ENCODE measurements around the gene NIPAL1.

Gene NIPAL1

DNA sequence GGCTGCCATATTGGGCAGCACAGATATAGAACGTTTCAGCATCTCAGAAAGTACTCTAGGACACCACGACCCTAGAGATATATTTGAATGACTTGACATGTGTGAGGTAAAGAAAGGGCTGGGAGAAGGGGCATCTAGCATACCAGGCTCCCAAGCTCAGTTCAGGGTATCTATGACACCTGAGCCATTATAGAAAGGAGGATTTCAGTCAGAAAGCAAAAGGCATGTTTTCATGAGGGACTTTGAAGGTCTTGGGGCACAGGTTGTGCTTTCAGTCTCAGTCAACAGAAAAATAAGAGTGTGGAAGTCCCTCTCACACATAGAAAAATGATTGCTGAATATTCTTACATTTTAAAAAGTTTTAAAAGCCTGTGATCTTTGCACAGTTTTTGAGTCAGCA, 51.6 kb downstream of the NIPAL1 start:
- DNase-seq = no peak

DNA sequence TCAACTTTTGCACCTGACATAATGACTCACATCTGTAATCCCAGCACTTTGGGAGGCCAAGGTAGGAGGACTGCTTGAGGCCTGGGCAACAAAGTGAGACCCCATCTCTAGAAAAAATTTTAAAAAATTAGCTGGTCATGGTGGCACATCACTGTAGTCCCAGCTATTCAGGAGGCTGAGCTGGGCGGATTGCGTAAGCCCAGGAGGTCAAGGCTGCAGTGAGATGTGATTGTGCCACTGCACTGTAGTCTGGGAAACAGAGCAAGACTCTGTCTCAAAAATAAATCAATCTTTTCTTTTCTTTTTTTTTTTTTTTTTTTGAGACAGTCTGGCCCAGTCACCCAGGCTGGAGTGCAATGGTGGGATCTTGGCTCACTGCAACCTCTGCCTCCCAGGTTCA, 52.5 kb downstream of the NIPAL1 start:
- DNase-seq = no peak

DNA sequence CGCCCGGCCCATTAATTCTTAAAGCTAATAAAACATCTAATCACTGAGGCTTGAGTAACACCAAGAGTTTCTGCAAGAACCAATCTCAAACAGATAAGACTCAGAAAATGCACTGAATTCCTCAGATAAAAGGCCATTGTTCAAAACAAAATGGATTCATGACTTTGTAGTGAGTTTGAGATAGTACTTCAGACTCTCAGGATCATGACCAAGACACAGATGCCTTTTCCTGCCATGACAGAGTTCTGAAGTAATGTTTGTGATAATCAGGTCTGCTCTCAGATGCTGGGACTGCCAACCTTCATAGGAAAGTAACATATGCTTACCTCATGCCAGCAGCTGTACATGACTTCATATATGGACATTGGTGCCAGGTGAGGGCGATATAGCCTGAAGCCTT, 54.6 kb downstream of the NIPAL1 start:
- no peak for DNase-seq

DNA sequence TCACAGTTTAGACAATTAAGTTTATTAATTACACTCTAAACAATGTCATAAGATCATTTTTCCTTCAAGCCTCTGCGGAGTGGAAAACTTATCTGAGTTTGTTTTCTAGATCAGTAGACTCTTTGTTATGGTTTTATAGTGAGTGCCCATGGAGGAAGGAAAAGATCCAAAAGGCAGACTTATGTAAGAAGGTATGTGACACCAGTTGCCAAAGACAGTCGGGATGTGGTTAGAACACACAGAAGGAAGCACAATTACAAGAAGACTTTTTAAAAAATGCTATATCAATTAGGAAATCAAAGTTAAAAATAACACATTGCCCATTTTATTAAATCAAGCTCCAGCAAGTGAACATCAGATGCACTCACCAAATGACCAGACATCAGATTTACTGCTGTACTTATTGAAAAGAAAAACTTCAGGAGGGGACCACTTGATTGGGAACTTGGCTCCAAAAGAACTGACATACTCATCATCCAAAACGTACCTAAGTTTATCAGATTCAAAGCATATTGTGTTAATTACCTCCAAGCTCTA, 57.1 kb downstream of the NIPAL1 start:
- peak; percentile 15 for DNase-seq

DNA sequence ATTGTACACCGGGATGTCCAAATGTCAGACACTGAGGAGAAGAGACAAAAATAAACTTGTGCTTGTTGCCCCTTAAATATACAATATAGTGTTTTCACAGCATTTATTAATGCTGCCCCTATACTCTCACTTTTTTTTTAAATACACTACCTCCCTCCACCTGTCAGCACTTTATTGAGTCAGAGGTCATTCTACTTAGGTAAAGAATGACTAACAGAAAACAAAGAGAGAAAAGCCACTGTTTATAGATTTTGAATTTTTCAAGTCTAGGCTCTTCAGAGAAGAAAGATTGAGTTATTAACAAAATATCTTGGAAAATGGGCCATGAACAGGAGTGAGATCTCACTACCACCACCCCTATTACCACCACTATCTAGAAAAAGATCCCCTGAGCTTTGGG, 58.1 kb downstream of the NIPAL1 start:
- no peak for DNase-seq

DNA sequence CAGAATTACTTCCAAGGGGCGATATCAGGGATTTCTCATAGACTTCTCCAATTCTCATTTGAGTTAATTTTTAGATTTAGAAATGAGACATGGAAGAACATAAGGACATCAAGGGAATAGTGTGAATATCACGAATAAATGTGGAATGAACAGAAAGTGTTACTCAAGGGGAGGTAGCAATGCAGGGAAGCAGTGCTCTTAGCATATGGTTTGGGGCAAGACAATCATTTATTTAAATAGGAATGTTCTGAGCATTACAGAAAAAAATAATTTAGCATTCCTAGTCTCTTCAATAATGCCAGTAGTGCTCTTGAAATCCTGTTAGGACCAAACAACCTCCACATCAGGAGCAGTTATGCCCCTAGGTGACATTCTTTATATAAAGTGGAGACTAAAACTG, 61.9 kb downstream of the NIPAL1 start:
- DNase-seq = no peak

DNA sequence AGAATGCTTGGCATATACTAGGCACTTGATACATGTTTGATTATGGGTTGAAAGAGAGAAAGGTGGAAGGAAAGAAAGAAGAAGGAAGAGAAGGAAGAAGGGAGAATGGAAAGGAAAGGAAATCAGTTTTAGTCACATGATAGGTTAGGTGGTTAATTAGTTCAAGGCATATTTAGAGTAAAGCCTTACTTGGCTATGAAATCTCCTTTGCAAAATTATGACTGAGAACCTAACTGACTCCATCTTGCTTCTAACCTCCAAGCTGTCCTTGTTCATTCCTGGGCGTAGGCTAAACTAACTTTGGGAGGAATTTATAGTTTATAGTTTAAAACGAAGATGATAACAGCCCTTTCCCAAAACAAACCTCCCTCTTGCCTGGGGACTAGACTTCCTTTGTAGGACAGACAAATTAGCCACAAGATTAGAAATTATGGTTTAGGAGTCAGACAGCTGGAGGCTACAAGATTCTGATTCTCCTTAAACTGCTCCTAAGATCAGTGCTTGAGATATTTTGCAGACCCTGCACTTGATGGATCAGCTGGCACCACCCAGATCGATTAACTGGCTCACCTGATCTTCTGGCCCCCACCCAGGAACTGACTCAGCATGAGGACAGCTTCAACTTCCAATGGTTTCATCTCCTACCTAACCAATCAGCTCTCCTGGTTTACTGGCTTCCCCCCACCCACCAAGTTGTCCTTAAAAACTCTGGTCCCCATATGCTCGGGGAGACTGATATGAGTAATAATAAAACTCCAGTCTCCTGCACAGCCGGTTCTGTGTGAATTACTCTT, 62.5 kb downstream of the NIPAL1 start:
- DNase-seq = no peak

DNA sequence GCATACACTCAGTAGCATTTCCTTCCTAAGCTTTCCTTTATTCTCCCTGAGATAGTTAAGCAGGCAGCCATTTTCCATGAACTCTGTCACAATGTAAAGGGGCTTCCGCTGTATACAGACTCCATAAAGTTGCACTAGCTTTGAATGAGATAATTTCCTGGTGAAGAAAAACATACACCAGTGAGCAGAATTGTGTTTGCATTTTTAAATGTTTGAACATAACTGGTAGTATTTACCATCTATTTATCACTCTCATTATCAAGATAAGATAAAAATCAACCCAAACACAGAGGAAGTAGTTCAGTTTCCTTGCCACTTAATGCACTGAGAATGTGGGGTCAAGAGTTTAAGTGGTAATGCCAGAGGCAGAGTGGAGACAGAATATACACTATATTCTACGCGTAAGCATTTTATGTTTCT, 63.4 kb downstream of the NIPAL1 start:
- DNase-seq = peak; percentile 10

DNA sequence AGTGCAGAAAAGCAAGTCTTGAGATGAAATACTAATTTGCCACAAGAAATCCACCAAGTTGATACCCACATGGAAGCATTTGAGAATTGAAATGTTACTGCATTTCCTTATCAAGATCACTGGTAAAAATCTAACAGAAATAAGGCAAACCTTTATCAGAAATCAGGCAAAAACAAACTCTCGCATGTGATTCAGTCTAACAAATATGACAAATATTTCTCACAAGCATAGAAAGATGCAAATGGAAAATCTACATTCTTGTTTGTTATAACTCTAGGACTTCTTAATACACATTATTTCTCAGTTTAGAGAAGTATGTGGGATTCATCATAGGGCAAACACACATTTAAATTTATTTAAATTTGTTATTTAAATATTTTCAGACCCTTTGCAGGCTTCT, 64.6 kb downstream of the NIPAL1 start:
- DNase-seq = no peak

DNA sequence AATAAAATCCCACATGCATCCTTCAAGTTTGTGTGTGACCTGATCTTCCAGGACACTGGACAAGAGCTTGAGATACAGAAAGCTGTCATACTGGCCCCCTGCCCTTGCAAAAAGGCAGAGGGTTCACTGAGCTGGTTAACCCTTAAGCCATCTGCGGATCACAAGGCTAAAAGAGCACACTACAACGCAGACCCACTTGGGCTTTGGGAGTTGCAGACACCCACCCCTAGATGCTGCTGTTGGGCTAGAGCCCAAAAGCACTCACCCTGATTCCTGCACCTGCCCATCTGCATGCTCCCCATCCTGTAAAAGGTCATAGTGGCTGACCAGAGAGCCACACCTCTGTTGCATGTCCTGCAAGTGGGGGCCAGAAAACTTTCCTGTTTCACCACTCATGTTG, 66.4 kb downstream of the NIPAL1 start:
- no peak for DNase-seq

DNA sequence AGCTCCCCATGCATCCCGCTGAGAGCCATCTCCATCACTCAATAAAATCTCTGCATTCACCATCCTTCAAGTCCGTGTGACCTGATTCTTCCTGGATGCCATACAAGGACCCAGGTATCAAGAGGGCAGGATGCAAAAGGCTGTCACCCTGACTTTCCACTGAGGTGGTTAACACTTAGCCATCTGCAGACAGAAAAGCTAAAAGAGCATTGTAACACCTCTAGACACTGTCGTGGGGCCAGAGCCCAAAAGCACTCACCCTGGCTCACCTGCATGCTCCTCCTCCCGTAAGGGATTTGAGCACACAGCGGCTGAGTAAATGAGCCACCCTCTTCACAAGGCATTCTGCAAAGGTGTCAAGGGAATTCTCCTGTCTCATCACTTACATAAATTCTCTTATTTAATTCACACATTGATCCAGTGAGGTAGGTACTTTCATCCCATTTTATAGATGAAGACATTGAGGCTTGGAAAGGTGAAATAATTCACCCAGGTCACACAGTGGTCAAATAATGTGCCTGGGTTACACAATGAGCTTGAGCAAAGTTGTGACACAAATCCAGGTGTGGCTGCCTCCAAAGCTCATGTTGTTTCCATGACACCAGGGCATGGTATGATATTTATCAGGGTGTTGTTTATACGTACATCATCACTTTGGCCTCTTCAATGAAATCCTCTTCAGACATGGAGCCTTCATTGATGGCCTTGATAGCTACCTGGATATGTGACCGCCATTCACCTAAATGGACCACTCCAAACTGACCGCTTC, 69.4 kb downstream of the NIPAL1 start:
- DNase-seq = no peak
